GM18517 (cell line): ENCODE measurements around the gene CPT2.
A peak's percentile ranks its signal among the peaks of the same experiment; 100 is the strongest.

Experiments
- ATAC-seq: cut with Tn5 transposase; IDR thresholded peaks from one replicate; pipeline ENCODE4 v1.9.1; 2021; ENCODE audit warnings: mild to moderate bottlenecking, moderate library complexity; ENCODE audit not compliant: unreplicated experiment

Gene CPT2

DNA sequence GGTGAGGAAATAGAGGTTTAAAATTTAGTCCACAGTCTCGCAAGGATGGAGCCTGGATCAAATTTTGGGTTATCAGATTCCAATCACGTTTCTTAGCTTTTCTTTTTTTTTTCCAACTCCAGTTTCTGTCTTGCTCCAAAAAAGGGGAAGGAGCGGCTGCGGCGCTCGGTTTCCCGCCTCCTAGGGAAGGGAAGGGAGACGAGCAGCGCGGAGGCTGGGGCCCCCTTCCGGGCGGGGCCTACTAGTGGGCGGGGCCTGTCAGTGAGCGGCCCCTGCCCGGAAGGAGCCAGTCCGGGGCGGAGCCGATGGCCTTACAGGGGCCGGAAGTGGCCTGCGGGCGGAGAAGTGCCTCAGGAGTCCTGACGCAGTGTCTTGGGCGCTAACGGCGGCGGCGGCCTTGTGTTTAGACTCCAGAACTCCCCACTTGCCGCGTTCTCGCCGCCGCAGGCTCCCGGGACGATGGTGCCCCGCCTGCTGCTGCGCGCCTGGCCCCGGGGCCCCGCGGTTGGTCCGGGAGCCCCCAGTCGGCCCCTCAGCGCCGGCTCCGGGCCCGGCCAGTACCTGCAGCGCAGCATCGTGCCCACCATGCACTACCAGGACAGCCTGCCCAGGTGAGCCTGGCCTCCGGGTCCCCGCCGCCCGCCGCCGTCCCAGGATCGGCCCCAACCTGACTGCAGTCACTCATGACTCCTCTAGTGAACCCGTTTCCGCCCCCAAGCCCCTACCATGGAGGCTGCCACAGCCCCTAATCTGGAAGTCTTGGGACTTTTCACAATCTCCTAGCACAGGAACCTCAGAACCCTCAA, at the start of gene CPT2:
TSS of gene CPT2 (plus strand) at position 340 of the 806 bp plus-strand sequence. CDS start at position 460, 120 bp downstream.
- peak; percentile 92 for ATAC-seq

GRCh38 chr1:53147174-53147573, 49.5 kb upstream of the CPT2 start:
- ATAC-seq, result no peak

GRCh38 chr1:53148123-53148522, 48.5 kb upstream of the CPT2 start:
- no peak for ATAC-seq

- no peak for ATAC-seq
These were observed 42.9 kb upstream of the CPT2 start for GRCh38 chr1:53153752-53154151.

DNA sequence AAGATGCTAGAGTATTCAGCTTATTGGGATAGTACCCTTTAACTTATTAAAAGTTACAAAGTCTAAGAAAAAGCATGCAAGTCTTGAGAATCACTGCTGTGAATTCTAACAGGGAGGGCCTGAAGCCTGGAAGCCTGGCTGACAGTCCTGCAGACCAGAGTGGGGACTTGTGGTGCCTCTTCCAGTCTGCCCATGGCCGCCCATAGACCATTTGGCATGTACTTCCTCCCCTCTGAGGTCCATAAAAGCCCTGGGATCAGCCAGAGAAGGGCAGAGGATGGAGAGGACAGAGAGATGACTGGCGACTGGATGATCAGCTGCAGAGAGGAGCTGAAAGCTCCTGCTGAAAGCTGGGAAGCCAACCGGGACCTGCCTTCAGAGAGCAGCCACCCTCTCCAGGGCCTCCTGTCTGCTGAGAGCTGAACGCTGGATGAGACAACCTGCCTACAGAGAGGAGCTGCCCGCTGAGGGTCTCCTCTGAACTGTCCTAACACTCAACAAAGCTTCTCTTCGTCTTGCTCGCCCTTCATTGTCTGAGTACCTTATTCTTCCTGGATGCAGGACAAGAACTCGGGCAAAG, 41.7 kb upstream of the CPT2 start:
- ATAC-seq, result no peak

DNA sequence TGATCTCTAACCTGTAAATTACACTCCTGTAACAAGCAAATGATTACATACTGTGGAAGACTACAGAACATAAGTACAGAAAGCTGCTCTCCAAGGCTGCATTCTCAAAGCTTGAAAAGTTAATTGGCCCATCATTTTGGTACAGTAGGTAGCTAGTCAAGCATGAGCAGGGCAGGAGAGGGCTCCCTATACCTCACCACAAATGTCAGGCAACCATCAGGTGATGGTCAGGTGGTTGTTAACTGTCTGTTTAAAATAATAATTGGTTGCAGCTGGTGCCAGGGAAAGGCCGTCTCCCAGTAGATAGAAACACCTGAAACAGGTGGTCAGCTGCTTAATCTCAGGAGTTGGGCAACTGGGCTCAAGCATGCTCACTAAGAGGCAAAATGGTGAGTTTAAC, 41.1 kb upstream of the CPT2 start:
- no peak for ATAC-seq

DNA sequence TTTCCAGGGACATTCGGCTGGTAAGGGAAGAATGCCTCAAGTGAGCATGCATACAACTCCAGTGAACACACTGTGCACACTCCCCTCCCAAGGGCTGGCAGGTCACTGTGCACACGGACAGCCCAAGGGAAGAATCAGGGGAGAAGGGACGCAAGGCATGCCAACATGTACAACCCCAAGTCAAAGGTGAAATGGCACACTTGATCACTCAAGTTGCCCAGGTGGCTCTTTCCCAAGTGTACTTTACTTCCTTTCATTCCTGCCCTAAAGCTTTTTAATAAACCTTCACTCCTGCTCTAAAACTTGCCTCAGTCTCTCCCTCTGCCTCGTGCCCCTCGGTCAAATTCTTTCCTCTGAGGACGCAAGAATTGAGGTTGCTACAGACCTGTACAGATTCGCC, 40.7 kb upstream of the CPT2 start:
- ATAC-seq, result no peak

DNA sequence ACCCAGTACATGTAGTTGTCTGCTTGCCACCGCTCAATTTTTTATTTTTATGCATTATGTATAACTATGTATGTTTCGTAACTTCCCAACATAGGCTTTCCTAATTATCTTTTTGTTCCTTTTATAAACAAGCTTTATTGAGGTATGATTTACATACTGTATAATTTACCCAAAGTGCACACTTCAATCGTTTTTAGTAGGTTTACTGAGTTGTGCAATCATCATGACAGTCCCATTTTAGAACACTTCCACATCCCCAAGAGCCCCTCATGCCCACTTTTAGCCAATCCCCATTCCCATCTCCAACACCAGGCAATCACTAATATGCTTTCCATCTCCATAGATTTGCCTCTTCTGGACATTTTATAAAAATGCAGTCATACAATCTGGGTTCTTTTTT, 39.8 kb upstream of the CPT2 start:
- ATAC-seq, result no peak

GRCh38 chr1:53158900-53159299, 37.7 kb upstream of the CPT2 start:
- ATAC-seq, result no peak

DNA sequence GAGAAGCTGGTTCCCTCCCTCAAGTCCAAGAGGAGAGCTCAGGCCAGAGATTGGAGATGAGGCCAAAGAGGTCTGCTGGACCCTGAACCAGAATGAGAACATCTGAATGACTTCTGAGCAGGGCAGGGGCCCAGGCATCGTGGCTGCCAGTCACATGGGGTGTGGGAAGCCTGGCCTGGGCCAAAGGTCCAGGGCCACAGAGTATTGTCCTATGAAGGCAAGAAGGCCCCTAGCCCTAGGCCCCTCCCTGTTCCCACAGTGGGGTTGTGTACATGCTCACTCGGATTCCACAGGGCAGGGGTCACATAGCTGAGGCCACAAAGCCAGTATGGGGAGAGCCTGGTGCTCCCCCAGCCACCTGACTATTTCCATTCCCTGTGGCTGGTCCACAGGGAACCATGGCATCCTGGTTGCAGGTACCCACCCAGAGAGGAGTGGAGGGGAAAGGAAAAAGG, 35.7 kb upstream of the CPT2 start:
- no peak for ATAC-seq

- ATAC-seq, result no peak
These were observed 34.0 kb upstream of the CPT2 start for GRCh38 chr1:53162621-53163020.

- ATAC-seq, result no peak
These were observed 33.3 kb upstream of the CPT2 start for GRCh38 chr1:53163291-53163768.

DNA sequence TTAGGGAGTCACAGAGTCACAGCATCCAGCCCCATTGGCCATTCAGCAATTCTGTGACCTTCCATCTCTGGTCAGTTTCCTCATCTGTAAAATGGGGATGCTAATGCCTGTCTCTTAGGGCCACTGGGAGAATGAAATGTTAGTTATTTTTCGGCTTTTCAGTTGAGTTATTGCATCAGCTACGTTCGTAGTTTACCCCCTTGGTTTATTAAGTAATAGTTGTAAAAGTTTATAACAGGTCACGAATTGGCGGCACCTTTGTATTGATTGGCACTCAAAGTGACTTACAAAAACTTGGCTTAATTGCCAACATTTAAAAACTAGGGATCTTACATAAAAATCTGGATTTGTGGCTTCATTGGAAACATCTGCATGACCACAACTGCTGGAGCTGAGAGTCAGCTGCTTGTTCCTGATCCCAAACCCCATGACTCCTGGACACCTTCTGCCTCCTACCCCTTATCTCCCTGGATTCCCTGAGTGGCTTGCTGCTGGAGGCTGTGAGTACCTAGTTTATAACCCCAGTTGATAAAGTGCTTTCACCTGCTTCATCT, 31.1 kb upstream of the CPT2 start:
- no peak for ATAC-seq

DNA sequence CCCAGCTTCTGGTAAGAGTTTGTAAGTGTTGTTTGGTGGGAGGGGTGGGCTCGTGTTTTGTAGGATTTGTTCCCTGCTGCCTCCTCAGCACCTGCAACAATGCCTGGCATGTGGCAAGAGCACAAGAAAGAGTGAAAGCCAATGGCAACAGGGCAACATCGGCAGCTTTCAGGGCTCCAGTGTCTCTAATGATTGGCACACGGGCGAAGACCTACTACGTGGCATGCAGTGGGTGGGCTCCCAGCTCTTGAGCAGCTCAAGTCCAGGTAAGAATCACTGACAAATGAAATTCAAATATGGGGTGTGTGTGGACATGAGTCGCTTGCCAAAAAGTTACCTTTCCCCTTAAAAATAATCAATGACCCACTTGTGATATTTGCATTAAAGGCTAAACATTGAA, 30.3 kb upstream of the CPT2 start:
- ATAC-seq, result no peak

DNA sequence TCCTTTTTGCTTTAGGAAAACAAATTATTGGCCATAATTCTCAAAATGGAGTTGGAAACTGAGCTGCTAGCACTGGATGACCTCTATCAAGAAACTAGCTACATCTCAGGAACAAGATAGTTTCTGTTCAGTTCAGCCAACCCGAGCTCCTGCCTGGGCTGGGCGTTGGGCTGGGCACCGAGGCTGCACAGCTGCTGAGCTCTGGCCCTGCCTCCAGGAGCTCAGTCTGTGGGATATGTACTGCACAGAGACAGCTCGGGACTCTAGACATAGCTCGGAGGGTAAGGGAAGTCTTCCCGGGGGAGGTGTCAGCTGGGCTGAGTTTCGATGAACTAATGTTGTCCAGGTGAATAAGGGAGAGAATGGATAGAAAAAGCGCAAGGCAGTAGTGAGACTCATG, 29.7 kb upstream of the CPT2 start:
- no peak for ATAC-seq

- no peak for ATAC-seq
These were observed 24.0 kb upstream of the CPT2 start for GRCh38 chr1:53172426-53173128.

GRCh38 chr1:53174971-53175913, 21.4 kb upstream of the CPT2 start:
- no peak for ATAC-seq

- no peak for ATAC-seq
These were observed 20.0 kb upstream of the CPT2 start for GRCh38 chr1:53176452-53177208.

- ATAC-seq, result no peak
These were observed 16.4 kb upstream of the CPT2 start for GRCh38 chr1:53180226-53180625.

DNA sequence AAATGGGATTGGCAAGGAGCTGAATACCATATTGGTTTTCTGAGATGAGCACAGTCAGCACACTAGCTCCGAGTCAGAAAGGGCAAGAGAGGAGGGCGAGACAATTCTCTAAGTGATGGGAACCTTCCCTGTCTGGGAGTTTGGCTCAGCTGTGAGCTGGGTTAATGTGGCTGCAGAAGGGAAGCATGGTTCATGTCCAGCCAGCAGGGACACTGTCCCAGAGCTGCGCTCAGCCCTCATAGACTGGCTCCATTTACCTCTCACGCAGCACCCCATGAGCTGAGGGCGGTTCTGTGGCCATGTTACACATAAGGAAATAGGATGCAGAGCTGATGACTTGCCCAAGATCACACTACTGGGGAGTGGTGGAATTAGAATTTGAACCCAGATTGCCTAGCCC, 15.7 kb upstream of the CPT2 start:
- ATAC-seq, result no peak
